ENCODE data around the gene RPS18.

GRCh38 chr6:33317669-33318425, 46.0 kb downstream of the RPS18 start, which contains the start of gene ZBTB22:
- TF ChIP-seq EZH2 (IDR thresholded peaks at IDR 0.05; ENCODE audit: low read length, missing control alignments), result no peak
- TF ChIP-seq CTCF (conservative IDR thresholded peaks at IDR 0.05 in 1 of 2, IDR thresholded peaks at IDR 0.05 in 1 of 2; ENCODE audit: low read depth in 1 of 2, low read length in 2 of 2), result no peak

All from fibroblast of lung (primary cell).